Gastroesophageal sphincter (tissue), 4 donors: ENCODE data around the gene VEGFB. TPM values are rescaled to one million over a fixed set of nuclear protein-coding genes. Genes with fewer than 3 reads are reported as not detected.

Experiments used
- ATAC-seq: fragments of 150-250 bp; one replicate; pipeline ENCODE4 v1.9.1; 2016; ENCODE audit warnings: mild to moderate bottlenecking, moderate library complexity
- H3K27ac ChIP-seq, 4 donors: fragments of 200-600 bp; sonication (generic) in 3 of 4; 1 replicate in 3 of 4; 2 replicates in 1 of 4; pipeline ENCODE4 v1.5.1; 2016 to 2019
- H3K27me3 ChIP-seq: fragments of 200-600 bp; sonication (generic); one replicate; pipeline ENCODE4 v1.5.1; 2019
- H3K36me3 ChIP-seq, 2 donors: fragments of 200-600 bp; sonication (generic); one replicate each; pipeline ENCODE4 v1.5.1; 2019; ENCODE audit warnings: control low read depth in 1 of 2
- H3K4me1 ChIP-seq, 3 donors: fragments of 200-600 bp; sonication (generic); 1 replicate in 2 of 3; 2 replicates in 1 of 3; pipeline ENCODE4 v1.5.1; 2016 to 2019; ENCODE audit warnings: control low read depth in 2 of 3
- H3K4me3 ChIP-seq, 2 donors: fragments of 200-600 bp; sonication (generic); one replicate each; pipeline ENCODE4 v1.5.1; 2019; ENCODE audit warnings: mild to moderate bottlenecking in 1 of 2, moderate library complexity in 1 of 2
- H3K9me3 ChIP-seq, 3 donors: fragments of 200-600 bp; sonication (generic); one replicate each; pipeline ENCODE4 v1.5.1; 2017 to 2019; ENCODE audit warnings: control low read depth in 2 of 3
- EP300 ChIP-seq: sonication (generic); formaldehyde crosslinking; IDR thresholded peaks from one replicate; pipeline ENCODE4 v1.6.1; 2017; ENCODE audit warnings: antibody characterized with exemption, mild to moderate bottlenecking
- POLR2A ChIP-seq, 2 donors: fragments of 450-650 bp; IDR thresholded peaks; one replicate each; pipeline ENCODE4 v1.6.1; 2017; ENCODE audit warnings: antibody characterized with exemption in 2 of 2, mild to moderate bottlenecking in 2 of 2, moderate library complexity in 1 of 2
- POLR2AphosphoS5 ChIP-seq: sonication (generic); formaldehyde crosslinking; IDR thresholded peaks from one replicate; pipeline ENCODE4 v1.6.1; 2017; ENCODE audit warnings: antibody characterized with exemption
- WGBS, 2 donors: methylation state at CpG; one replicate each; pipeline ENCODE4 v1.1.5; 2018; ENCODE audit warnings: low coverage in 1 of 2; 5-methylcytosine and 5-hydroxymethylcytosine counted together
- total RNA-seq, 4 donors: library from RNA; depleted of rRNA; stranded (reverse); fragments of >200 nt; gene quantifications; one replicate each; pipeline ENCODE4 v1.1.0, GENCODE V29; 2016
- TF ChIP-seq, protein P1 (sequence below), 4 experiments: fragments of 200-600 bp in 2 of 4; fragments of 450-650 bp in 2 of 4; sonication (generic) in 1 of 4; IDR thresholded peaks; one replicate each; pipeline ENCODE4 v1.5.1; 2017 to 2019; ENCODE audit warnings: antibody characterized with exemption in 4 of 4, mild to moderate bottlenecking in 2 of 4, moderate library complexity in 2 of 4

Gene VEGFB
- total RNA-seq, 4 donors from 2014 or later = 49.9 to 152 (median 88.6) TPM

DNA sequence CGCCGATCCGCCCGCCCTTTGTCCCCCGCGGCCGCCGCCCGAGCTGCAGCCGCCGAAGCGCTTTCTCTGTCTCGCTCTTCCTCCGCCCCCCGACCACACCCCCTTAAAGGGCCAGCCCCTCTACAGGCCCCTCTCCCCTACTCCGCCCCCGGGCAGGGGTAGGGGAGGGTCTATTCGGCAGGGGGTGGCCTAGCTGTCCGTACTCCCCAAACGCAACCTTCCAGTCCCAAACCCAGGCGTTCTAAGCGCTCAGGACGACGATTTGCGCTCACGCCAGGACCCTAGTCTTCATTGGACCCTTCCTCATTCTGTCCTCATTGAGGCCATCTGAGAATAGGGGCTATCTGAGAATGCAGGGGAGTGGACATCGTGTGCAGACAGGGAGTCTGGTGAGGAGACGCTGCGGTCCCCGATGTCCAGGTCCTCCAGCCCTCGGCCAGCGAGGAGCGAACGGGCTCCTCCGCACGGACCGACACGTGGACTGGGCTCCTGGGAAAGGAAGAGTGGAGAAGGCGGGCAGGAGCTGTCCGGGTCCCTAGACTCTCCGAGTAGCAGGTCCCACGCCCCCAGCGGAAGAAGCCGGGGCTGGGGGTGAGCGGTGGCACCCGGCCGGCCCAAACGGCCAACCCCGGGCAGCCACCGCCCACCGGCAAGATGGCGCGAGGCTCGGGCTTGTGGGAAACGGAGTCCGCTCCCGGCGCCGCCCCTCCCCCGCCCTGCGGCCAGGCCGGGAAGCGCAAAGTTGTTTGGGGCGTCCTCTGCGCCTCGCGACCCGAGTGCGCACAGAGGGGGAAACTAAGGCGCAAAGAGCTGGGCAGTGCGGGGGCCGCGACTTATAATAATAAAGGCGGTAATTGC is 12.7 kb downstream of the VEGFB start, which contains the start of gene PPP1R14B:
TSS of gene PPP1R14B (minus strand) at position 73 of the 858 bp plus-strand sequence. CDS start 270 bp downstream, outside the sequence.
- peak within 1 kb of the TSS; percentile 55 to 69 for H3K4me3 ChIP-seq
- WGBS, 2 donors = no CpG with 5 or more reads among the region's 74 CpGs
- H3K36me3 ChIP-seq = peaks cover 0 to 15% of the 10 kb centered on the region in 2 donors
- peak; percentile 34 for TF ChIP-seq POLR2AphosphoS5
- no peak for TF ChIP-seq EP300
- TF ChIP-seq, protein P1, sequence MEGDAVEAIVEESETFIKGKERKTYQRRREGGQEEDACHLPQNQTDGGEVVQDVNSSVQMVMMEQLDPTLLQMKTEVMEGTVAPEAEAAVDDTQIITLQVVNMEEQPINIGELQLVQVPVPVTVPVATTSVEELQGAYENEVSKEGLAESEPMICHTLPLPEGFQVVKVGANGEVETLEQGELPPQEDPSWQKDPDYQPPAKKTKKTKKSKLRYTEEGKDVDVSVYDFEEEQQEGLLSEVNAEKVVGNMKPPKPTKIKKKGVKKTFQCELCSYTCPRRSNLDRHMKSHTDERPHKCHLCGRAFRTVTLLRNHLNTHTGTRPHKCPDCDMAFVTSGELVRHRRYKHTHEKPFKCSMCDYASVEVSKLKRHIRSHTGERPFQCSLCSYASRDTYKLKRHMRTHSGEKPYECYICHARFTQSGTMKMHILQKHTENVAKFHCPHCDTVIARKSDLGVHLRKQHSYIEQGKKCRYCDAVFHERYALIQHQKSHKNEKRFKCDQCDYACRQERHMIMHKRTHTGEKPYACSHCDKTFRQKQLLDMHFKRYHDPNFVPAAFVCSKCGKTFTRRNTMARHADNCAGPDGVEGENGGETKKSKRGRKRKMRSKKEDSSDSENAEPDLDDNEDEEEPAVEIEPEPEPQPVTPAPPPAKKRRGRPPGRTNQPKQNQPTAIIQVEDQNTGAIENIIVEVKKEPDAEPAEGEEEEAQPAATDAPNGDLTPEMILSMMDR (IDR thresholded peaks at IDR 0.05) = peak in 3 of 4 experiments; percentile 37 to 48 (median 45)
- TF ChIP-seq POLR2A (IDR thresholded peaks at IDR 0.05) = peak in 1 of 2 donors; percentile 33
- H3K27me3 ChIP-seq = no peaks in the 10 kb centered on the region
- peak within 1 kb of the TSS; percentile 75 to 92 (median 88) for H3K27ac ChIP-seq
- ATAC-seq = peak; percentile 69
- H3K4me1 ChIP-seq = peaks cover 0 to 59% (median 44%) of the 10 kb centered on the region in 3 donors
- no peaks in the 10 kb centered on the region for H3K9me3 ChIP-seq

DNA sequence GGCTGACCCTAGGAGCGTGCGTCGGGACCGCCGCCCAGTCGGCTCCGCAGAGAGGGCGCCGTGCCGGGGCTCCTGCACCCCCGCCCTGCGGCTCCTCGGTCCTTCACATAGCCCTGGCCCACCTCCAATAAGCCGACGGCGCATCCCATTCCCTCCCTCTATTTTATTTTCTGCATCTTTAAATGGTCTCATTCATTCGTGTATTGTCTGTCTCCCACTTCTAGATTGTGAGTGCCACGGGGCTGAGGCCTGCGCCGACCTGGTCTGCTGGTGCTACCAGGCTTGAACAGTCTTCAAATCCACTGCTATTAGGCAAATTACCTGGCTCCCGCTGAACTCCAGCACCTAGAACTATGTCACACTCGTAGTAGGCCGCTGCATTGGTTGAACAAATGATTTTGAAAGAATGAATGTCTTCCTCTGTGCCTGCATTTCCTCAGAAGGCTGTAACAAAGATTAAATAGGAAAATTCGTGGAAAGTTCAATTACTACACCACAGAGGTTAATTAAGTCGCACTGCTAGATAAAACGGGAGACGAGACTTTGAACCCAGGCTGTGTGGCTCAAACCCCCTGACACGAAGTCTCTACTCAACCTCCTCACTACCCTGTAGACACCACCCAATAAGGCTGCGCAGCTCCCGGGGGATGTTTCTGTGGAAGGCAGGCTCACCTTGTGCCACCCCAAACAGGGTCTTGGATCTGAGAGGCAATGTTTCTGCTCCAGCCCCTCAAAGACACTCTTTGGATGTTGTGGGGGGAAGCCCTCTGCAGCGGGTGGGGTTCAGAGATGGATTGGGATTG is 13.5 kb downstream of the VEGFB start:
- H3K27me3 ChIP-seq = no peaks in the 10 kb centered on the region
- TF ChIP-seq POLR2AphosphoS5 (no peak), EP300 (no peak), POLR2A (IDR thresholded peaks at IDR 0.05) (no peak)
- TF ChIP-seq, protein P1 (IDR thresholded peaks at IDR 0.05) = no peak
- H3K36me3 ChIP-seq = peaks cover 0 to 15% of the 10 kb centered on the region in 2 donors
- 21 to 69% methylated on average over 9 to 24 of the region's 31 CpGs for WGBS, 2 donors
- peaks cover 0 to 59% (median 44%) of the 10 kb centered on the region in 3 donors for H3K4me1 ChIP-seq
- peak overlapping the region in 3 of 4 donors; percentile 87 to 92 (median 88) for H3K27ac ChIP-seq
- peak overlapping the region; percentile 55 to 69 for H3K4me3 ChIP-seq
- H3K9me3 ChIP-seq = no peaks in the 10 kb centered on the region
- no peak for ATAC-seq

DNA sequence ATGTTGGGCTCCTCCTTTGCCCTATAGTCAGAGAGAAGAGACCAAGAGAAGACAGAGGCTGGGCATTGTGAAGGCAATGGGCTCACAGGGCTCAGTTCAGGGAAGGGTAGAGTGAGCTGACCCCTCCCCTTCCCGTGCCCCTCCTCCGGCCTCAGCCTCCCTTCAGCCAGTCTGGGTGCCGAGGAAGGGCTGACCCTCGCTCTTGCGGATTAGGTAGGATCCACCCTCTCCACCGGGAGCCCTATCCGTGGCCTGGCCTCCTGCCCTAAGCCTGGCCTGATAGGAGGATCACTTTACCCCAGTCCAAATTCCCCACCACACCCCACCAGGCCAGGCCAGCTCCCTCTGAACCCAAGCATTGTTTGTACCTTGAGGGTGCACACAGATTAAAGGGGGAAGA is 14.2 kb downstream of the VEGFB start:
- H3K27ac ChIP-seq = no peak overlapping the region
- no peaks in the 10 kb centered on the region for H3K9me3 ChIP-seq
- TF ChIP-seq POLR2AphosphoS5 = no peak
- TF ChIP-seq, protein P1 (IDR thresholded peaks at IDR 0.05) = no peak
- no peak for TF ChIP-seq POLR2A (IDR thresholded peaks at IDR 0.05)
- TF ChIP-seq EP300 = no peak
- H3K4me3 ChIP-seq = no peak overlapping the region
- WGBS, 2 donors = 60 to 71% methylated on average over 4 of the region's 7 CpGs
- H3K36me3 ChIP-seq = peaks cover 0 to 8% of the 10 kb centered on the region in 2 donors
- no peaks in the 10 kb centered on the region for H3K27me3 ChIP-seq
- ATAC-seq = no peak
- peaks cover 0 to 59% (median 44%) of the 10 kb centered on the region in 3 donors for H3K4me1 ChIP-seq

DNA sequence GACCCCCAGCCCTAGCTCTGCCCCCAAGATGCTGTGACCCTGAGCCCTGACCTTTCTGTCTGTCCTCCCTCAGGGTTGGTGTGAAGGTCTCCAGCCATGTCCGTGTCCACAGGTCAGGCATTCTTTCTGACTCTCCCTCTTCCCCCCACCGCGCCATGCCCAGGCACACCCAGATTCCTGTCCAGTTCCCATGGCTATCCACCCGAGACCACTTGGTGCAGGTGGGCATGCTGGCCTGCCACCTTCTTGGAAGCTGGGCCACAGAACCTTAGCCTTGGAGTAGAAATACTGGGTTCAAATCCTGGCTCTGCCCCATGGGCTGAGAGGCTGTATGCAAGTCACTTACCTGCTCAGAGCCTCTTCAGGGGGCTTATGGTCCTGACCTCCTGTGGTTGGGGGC is 14.7 kb downstream of the VEGFB start:
- Histone ChIP-seq H3K4me3 (no peak overlapping the region), H3K4me1 (peaks cover 0 to 64% (median 44%) of the 10 kb centered on the region in 3 donors)
- TF ChIP-seq POLR2A (IDR thresholded peaks at IDR 0.05) (no peak), EP300 (no peak), POLR2AphosphoS5 (no peak)
- TF ChIP-seq, protein P1 (IDR thresholded peaks at IDR 0.05) = no peak

More for the DNA sequence above, 14.7 kb downstream of the VEGFB start:
- ATAC-seq = no peak
- WGBS, 2 donors = 80% methylated on average over 3 of the region's 4 CpGs; no CpG with 5 or more reads in 1 of the 2 donors
- H3K9me3 ChIP-seq = no peaks in the 10 kb centered on the region
- no peaks in the 10 kb centered on the region for H3K27me3 ChIP-seq
- no peak overlapping the region for H3K27ac ChIP-seq
- H3K36me3 ChIP-seq = peaks cover 0 to 3% of the 10 kb centered on the region in 2 donors
